Thoracic aorta (tissue), 2 donors: ENCODE results near the gene CREB5. TPM values are rescaled to one million over a fixed set of nuclear protein-coding genes. Genes with fewer than 3 reads are reported as not detected.

ENCODE experiments used
- ATAC-seq: fragments of 150-250 bp; one replicate; pipeline ENCODE4 v1.8.0; 2017; ENCODE audit warnings: low read depth; ENCODE audit not compliant: insufficient number of reproducible peaks, low FRiP score
- DNase-seq: peaks from one replicate; pipeline ENCODE4 v3.0.0-alpha.2; 2020; ENCODE audit warnings: low spot score
- H3K27ac ChIP-seq, 2 donors: fragments of 200-600 bp; sonication (generic); 1 replicate in 1 of 2; 2 replicates in 1 of 2; pipeline ENCODE4 v1.5.1; 2016; ENCODE audit warnings: mild to moderate bottlenecking in 2 of 2, moderate library complexity in 2 of 2
- H3K27me3 ChIP-seq: fragments of 200-600 bp; sonication (generic); replicated peaks from 2 replicates; pipeline ENCODE4 v1.6.0; 2016; ENCODE audit warnings: mild to moderate bottlenecking; ENCODE audit not compliant: insufficient read depth
- H3K36me3 ChIP-seq: fragments of 200-600 bp; sonication (generic); one replicate; pipeline ENCODE4 v1.5.1; 2016
- H3K4me1 ChIP-seq, 2 donors: fragments of 200-600 bp; sonication (generic); 1 replicate in 1 of 2; 2 replicates in 1 of 2; pipeline versions ENCODE4 v1.5.1 to v1.6.0; 2016; ENCODE audit warnings: low read depth in 2 of 2, mild to moderate bottlenecking in 1 of 2; ENCODE audit not compliant: control insufficient read depth in 1 of 2
- H3K4me3 ChIP-seq: fragments of 200-600 bp; sonication (generic); 2 replicates; pipeline ENCODE4 v1.5.1; 2016; ENCODE audit warnings: mild to moderate bottlenecking
- H3K9me3 ChIP-seq: fragments of 200-600 bp; sonication (generic); 2 replicates; pipeline ENCODE4 v1.5.1; 2016
- total RNA-seq, 2 donors: library from RNA; depleted of rRNA; stranded (reverse); fragments of >200 nt; gene quantifications; one replicate each; pipeline versions ENCODE4 v1.1.0 to v1.2.3, GENCODE V29; 2016
- TF ChIP-seq, protein P1 (sequence below): fragments of 200-600 bp; sonication (generic); IDR thresholded peaks from one replicate; pipeline ENCODE4 v1.5.1; 2019; ENCODE audit warnings: antibody characterized with exemption

Gene CREB5
- total RNA-seq, 2 donors from 2014 or later: 44.4 to 49.1 TPM

DNA sequence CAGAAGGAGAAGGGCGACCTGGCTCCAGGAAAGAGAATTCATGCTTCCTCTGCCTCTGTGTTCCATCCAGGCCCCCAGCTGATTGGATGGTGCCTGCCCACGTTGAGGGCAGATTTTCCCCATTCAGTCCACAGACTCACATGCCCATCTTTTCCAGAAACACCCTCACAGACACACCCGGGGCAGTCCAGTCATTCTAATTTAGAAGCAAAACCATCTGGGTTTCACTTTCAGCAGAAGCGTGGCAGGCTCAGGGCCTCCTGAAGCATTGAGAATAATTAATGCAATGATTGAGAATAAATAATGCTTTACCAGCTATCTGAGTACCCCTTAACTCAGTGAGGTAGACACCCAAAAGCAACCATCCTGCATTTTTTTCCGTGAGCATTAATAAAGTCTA is 30.2 kb upstream of the CREB5 start:
- DNase-seq (no peak), ATAC-seq (no peak)
- no peaks in the 10 kb centered on the region for H3K36me3 ChIP-seq
- H3K4me1 ChIP-seq: peaks cover 0 to 10% of the 10 kb centered on the region in 2 donors
- TF ChIP-seq, protein P1, sequence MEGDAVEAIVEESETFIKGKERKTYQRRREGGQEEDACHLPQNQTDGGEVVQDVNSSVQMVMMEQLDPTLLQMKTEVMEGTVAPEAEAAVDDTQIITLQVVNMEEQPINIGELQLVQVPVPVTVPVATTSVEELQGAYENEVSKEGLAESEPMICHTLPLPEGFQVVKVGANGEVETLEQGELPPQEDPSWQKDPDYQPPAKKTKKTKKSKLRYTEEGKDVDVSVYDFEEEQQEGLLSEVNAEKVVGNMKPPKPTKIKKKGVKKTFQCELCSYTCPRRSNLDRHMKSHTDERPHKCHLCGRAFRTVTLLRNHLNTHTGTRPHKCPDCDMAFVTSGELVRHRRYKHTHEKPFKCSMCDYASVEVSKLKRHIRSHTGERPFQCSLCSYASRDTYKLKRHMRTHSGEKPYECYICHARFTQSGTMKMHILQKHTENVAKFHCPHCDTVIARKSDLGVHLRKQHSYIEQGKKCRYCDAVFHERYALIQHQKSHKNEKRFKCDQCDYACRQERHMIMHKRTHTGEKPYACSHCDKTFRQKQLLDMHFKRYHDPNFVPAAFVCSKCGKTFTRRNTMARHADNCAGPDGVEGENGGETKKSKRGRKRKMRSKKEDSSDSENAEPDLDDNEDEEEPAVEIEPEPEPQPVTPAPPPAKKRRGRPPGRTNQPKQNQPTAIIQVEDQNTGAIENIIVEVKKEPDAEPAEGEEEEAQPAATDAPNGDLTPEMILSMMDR: no peak
- H3K4me3 ChIP-seq: no peak overlapping the region
- H3K9me3 ChIP-seq: no peaks in the 10 kb centered on the region
- H3K27me3 ChIP-seq: no peaks in the 10 kb centered on the region
- H3K27ac ChIP-seq: no peak overlapping the region

GRCh38 chr7:28383975-28384374 is 28.3 kb upstream of the CREB5 start:
- H3K27ac ChIP-seq: no peak overlapping the region
- H3K27me3 ChIP-seq: no peaks in the 10 kb centered on the region
- no peak for ATAC-seq
- DNase-seq: no peak
- H3K4me3 ChIP-seq: no peak overlapping the region
- no peaks in the 10 kb centered on the region for H3K9me3 ChIP-seq
- TF ChIP-seq, protein P1: no peak
- H3K36me3 ChIP-seq: no peaks in the 10 kb centered on the region
- peaks cover 0 to 10% of the 10 kb centered on the region in 2 donors for H3K4me1 ChIP-seq

DNA sequence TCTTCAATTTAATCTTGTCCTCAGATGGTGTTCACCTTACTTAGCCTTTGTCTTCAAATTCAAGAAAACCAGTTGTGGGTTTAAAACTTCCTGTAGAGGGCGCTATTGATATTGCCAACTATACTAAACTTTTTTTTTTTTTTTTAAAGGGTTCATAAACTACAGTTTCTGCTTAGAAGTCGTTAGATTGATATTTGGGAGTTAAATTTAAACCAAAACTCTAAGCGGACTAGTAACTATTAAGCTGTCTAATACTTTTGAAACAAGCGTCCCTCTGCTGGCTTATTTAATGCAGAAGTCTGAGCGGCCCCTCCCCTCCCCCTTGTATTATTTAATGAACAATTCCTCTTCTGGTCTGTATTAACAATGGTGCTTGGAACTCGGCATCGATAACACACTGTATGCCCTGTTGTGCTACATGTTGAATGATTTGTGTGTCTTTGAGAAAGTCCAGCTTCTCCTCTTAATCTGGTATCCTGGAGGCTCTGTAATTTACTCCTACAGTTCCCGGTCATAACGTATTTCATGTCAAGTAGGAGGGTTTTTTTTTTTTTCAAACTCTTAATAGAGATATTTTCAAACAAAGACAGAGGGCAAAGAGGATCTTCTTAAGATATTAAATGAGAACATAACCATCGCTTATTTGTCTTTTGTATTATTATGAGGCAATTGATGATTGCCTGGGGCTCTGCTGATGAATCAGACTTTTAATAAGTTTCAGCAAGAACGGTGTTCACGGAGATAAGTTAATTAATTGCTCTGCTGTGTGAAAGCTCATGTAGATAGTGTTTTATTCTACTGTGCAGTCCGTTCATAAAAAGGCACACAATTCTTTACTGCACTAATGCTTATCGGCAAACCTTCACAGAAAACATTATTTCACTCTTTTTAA is 22.6 kb upstream of the CREB5 start:
- no peak for ATAC-seq
- Histone ChIP-seq H3K36me3 (no peaks in the 10 kb centered on the region), H3K27ac (no peak overlapping the region), H3K9me3 (no peaks in the 10 kb centered on the region), H3K27me3 (no peaks in the 10 kb centered on the region), H3K4me1 (peaks cover 0 to 9% of the 10 kb centered on the region in 2 donors), H3K4me3 (peak overlapping the region; percentile 66)
- TF ChIP-seq, protein P1: peak; percentile 78
- DNase-seq: no peak

- no peak for DNase-seq
- Histone ChIP-seq H3K27ac (no peak overlapping the region), H3K4me1 (peaks cover 2 to 9% of the 10 kb centered on the region in 2 donors), H3K36me3 (no peaks in the 10 kb centered on the region), H3K27me3 (no peaks in the 10 kb centered on the region), H3K4me3 (no peak overlapping the region), H3K9me3 (no peaks in the 10 kb centered on the region)
- TF ChIP-seq, protein P1: no peak
- ATAC-seq: no peak
These were observed 21.9 kb upstream of the CREB5 start for GRCh38 chr7:28390426-28390825.

GRCh38 chr7:28392289-28392688 is 20.0 kb upstream of the CREB5 start:
- Histone ChIP-seq H3K4me1 (peaks cover 4 to 9% of the 10 kb centered on the region in 2 donors), H3K4me3 (no peak overlapping the region), H3K9me3 (no peaks in the 10 kb centered on the region), H3K36me3 (no peaks in the 10 kb centered on the region), H3K27me3 (no peaks in the 10 kb centered on the region), H3K27ac (no peak overlapping the region)
- ATAC-seq (no peak), DNase-seq (no peak)
- TF ChIP-seq, protein P1: no peak
